CD4-positive, alpha-beta T cell treated with Interleukin-6 for 4 hours (primary cell): ENCODE data around the gene IFNLR1.

Experiments used
- DNase-seq: peaks from one replicate; pipeline ENCODE4 v3.0.0-alpha.2; 2020; ENCODE audit warnings: mixed read lengths

IFNLR1 gene

DNA sequence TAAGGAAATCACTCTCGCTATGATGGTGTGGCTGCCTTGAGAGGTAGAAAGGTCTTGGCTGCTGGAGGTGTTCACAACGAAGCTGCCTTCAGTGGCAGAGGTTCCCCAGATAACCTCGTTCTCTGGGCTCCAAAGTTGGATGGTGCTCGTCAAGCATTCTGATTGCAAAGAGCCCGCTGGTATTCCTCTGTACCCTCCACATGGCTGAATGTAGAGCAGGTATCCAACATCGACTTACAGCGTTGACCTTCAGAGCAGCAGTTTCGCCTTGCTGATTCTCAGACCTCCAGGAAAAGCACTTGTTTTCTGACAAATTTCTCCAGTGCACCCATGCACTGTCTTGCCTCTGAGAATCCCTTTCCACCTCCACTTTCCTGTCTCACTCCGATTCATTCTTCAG is 39.9 kb downstream of the IFNLR1 start:
- DNase-seq: no peak

GRCh38 chr1:24142546-24143534 is 44.2 kb downstream of the IFNLR1 start, which contains the start of gene IL22RA1:
TSS of gene IL22RA1 (minus strand) at chr1:24143140. CDS start at chr1:24143082, 58 bp downstream.
- DNase-seq: no peak

GRCh38 chr1:24141311-24141997 is 45.6 kb downstream of the IFNLR1 start:
- no peak for DNase-seq

GRCh38 chr1:24140741-24141181 is 46.3 kb downstream of the IFNLR1 start:
- DNase-seq: no peak

- no peak for DNase-seq
These were observed 47.2 kb downstream of the IFNLR1 start for GRCh38 chr1:24139841-24140425.

DNA sequence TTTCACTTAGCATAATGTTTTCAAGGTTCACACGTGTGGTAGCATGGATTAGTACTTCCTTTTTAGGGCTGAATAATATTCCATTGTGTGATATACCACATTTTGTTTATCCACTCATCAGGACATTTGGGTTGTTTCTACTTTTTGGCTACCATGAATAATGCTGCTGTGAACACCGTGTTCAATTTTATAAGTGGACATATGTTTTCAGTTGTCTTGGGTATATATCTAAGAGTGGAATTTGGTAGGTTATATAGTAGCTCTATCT is 47.9 kb downstream of the IFNLR1 start:
- DNase-seq: no peak

GRCh38 chr1:24138476-24139221 is 48.4 kb downstream of the IFNLR1 start:
- DNase-seq: no peak

DNA sequence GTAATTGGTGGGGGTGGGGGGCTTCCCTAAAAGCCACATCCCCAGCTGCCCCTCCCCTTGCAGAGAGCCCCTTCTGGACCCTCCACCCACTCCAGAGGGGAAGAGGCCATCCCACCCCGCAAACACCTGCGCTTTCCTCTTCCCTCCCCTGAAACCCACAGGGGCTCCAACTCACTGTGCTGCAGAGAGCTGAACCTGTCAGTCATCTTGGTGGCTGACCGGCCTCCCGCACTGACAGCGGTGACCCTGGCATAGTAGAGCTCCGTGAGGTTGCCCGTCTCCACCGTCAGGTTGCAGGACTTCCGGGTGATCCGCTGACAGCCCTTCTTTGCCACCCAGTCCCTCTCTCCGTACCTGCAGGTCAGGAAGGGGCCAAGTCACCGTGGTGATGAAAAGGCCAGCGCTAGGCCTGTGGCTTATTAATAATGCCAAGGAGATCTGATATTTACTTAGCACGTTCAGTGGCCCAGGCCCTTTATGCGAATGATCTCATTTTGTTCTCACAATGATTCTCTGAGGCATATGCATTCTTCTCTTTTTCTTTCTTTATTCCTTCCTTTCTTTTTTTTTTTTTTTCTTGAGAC is 50.0 kb downstream of the IFNLR1 start:
- no peak for DNase-seq

DNA sequence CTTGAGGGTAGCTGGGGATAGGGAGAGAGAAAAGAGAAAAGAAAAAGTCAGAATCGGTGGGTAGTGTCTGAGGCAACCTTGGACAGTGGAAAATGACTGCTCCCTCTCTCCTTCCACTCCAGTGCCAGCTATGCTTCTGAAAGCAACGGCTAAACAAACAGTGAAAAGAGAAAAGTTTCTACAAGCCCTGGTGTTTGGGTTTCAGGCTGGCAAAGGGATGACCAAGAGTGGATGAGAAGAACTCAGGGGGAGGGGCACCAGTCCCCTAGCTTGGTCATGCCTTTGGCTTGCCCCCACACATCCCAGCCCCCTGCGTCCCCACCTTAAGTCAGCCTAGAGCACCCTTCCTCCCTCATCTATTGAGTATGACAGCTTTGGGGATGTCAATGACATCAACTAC is 52.7 kb downstream of the IFNLR1 start:
- no peak for DNase-seq

GRCh38 chr1:24133819-24134218 is 53.3 kb downstream of the IFNLR1 start:
- no peak for DNase-seq

DNA sequence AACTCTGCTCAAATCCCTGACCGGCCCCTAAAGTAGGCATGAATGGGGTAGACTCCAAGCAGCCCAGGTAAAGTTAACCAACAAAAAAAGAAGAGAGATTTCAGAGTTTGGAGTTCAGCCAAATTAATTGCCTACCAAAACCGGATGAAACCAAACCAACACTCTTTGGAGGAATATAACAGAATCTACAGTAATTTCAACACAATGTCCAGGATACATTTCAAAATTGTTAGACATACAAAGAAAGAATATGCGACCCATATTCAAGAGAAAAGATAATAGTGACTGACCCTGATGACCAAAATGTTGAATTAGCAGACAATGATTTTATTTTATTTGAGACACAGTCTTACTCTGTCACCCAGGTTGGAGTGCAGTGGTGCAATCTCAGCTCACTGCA is 56.7 kb downstream of the IFNLR1 start:
- no peak for DNase-seq

GRCh38 chr1:24127801-24128363 is 59.2 kb downstream of the IFNLR1 start:
- DNase-seq: no peak

- no peak for DNase-seq
These were observed 59.8 kb downstream of the IFNLR1 start for GRCh38 chr1:24127134-24127800.

DNA sequence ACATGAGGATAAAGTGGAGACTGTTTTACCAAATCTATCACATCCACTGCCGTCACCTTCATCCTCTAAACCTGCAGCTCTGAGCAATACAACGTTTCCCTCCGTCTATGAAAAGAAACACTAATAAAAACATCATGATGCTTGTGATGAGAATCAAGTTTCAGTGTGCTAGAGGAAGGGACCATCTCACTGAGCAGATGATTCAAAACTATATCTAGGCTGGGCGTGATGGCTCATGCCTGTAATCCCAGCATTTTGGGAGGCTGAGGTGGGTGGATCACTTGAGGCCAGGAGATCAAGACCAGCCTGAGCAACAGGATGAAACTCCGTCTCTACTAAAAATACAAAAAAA is 60.4 kb downstream of the IFNLR1 start:
- no peak for DNase-seq

- no peak for DNase-seq
These were observed 60.9 kb downstream of the IFNLR1 start for GRCh38 chr1:24126018-24126671.

GRCh38 chr1:24125456-24125855 is 61.6 kb downstream of the IFNLR1 start:
- no peak for DNase-seq

DNA sequence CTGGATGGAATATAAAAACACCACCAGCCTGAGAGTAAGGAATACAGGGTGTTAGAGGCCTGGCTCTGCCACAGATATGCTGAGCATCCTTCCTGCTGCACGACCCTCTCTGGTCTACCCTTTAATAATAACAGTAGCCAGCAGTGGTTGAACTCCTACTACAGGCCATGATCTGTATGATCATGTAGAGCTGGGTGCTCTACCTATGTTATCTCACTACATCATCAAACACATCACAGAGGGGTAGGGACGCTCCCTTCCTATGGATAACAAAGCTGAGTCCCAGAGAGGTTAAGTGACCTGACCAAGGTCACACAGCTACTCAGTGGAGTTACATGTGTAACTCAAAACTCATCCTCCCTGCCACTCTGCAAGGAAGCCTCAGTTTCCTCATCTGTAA is 62.1 kb downstream of the IFNLR1 start:
- DNase-seq: no peak

- no peak for DNase-seq
These were observed 63.5 kb downstream of the IFNLR1 start for GRCh38 chr1:24123611-24124010.

DNA sequence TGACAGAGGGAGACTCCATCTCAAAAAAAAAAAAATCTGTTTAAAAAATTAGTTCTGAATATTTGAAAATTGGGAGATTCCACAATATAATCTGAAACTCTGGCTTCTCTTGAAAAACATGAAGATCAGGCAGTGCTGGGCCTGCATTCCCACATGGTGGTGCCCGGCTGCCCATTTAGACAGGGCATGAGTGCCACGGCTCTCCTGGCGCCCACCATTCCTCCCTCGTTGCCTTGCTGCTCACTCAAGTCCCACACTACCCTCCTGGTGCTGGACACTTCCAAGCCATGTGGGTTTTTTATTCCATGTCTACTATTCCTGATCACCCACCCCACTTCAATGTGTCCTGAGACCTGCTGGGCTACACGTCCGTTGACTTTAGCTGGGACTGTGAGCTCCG is 64.3 kb downstream of the IFNLR1 start:
- DNase-seq: no peak

GRCh38 chr1:24121406-24121805 is 65.7 kb downstream of the IFNLR1 start:
- DNase-seq: no peak

- DNase-seq: no peak
These were observed 66.1 kb downstream of the IFNLR1 start for GRCh38 chr1:24120965-24121364.
